IMR-90 (cell line): ENCODE data around the gene NSD2. TPM values are rescaled to one million over a fixed set of nuclear protein-coding genes. Genes with fewer than 3 reads are reported as not detected.
A peak's percentile ranks its signal among the peaks of the same experiment; 100 is the strongest.

ENCODE experiments used
- ATAC-seq: fragments of 200-7000 bp; cut with Tn5 transposase; 2 replicates; pipeline ENCODE4 v1.9.1; 2020; ENCODE audit warnings: low read depth, mild to moderate bottlenecking, moderate library complexity
- BruUV-seq: library from RNA; stranded (reverse); fragments of 400-500 nt; replicated peaks from 2 replicates; lab custom pipeline; 2021; lab: Mats Ljungman, UMichigan
- CTCF ChIA-PET: fragments of 300-600 bp; formaldehyde crosslinking; extraction: SDS; loops from one replicate; lab custom pipeline; 2021; ENCODE audit warnings: antibody characterized with exemption; lab: Yijun Ruan, JAX
- POLR2A ChIA-PET: fragments of 300-600 bp; sonication (Branson Sonifier 250); formaldehyde crosslinking; loops from one replicate; lab custom pipeline; 2022; ENCODE audit warnings: antibody characterized with exemption; ENCODE audit not compliant: unreplicated experiment; lab: Charles Lee
- DNase-seq: peaks from one replicate; pipeline ENCODE4 v3.0.0; 2013
- H2AFZ ChIP-seq: replicated peaks from 2 replicates; pipeline ENCODE3; 2013; ENCODE audit warnings: low read length, mild to moderate bottlenecking; ENCODE audit not compliant: poor library complexity
- H2AK5ac ChIP-seq: 2 replicates; pipeline ENCODE4 v1.6.1; 2013; ENCODE audit warnings: low read depth, low read length, inconsistent platforms
- H2AK9ac ChIP-seq: replicated peaks from 2 replicates; pipeline ENCODE3; 2013; ENCODE audit warnings: mild to moderate bottlenecking, low read depth, low read length, moderate library complexity; ENCODE audit not compliant: poor library complexity
- H2BK120ac ChIP-seq: 2 replicates; pipeline ENCODE4 v1.6.1; 2013; ENCODE audit warnings: low read depth, low read length, inconsistent platforms
- H2BK15ac ChIP-seq: 3 replicates; pipeline ENCODE4 v1.6.1; 2013; ENCODE audit warnings: low read depth, low read length, inconsistent platforms
- H2BK20ac ChIP-seq: 2 replicates; pipeline ENCODE4 v1.6.1; 2013; ENCODE audit warnings: low read depth, mild to moderate bottlenecking, inconsistent platforms, low read length, moderate library complexity
- H2BK5ac ChIP-seq: 2 replicates; pipeline ENCODE4 v1.6.1; 2013; ENCODE audit warnings: mild to moderate bottlenecking, low read depth, low read length, inconsistent platforms; ENCODE audit not compliant: poor library complexity, severe bottlenecking
- H3K14ac ChIP-seq: replicated peaks from 2 replicates; pipeline ENCODE4 v1.6.1; 2013; ENCODE audit warnings: low read depth, low read length, inconsistent platforms
- H3K18ac ChIP-seq: 2 replicates; pipeline ENCODE4 v1.6.1; 2013; ENCODE audit warnings: low read depth, low read length, control low read depth
- H3K23ac ChIP-seq: 2 replicates; pipeline ENCODE4 v1.6.1; 2013; ENCODE audit warnings: low read depth, low read length, inconsistent platforms
- H3K27ac ChIP-seq: 2 replicates; pipeline ENCODE4 v1.5.1; 2013; ENCODE audit warnings: mild to moderate bottlenecking, control low read depth, low read length; ENCODE audit not compliant: insufficient read depth
- H3K27me3 ChIP-seq: 2 replicates; pipeline ENCODE4 v1.6.1; 2013; ENCODE audit warnings: low read length; ENCODE audit not compliant: control insufficient read depth, insufficient read depth
- H3K36me3 ChIP-seq: 2 replicates; pipeline ENCODE4 v1.6.1; 2013; ENCODE audit warnings: low read length, mixed read lengths; ENCODE audit not compliant: control insufficient read depth, insufficient read depth
- H3K4ac ChIP-seq: 2 replicates; pipeline ENCODE4 v1.6.1; 2013; ENCODE audit warnings: low read depth, low read length, inconsistent platforms
- H3K4me1 ChIP-seq: 2 replicates; pipeline ENCODE4 v1.6.1; 2013; ENCODE audit warnings: low read length, mixed read lengths; ENCODE audit not compliant: control insufficient read depth, insufficient read depth
- H3K4me2 ChIP-seq: 2 replicates; pipeline ENCODE4 v1.6.1; 2013; ENCODE audit warnings: low read depth, mild to moderate bottlenecking, control low read depth, low read length, moderate library complexity
- H3K4me3 ChIP-seq: 2 replicates; pipeline ENCODE4 v1.5.1; 2013; ENCODE audit warnings: low read depth, mild to moderate bottlenecking, control low read depth, low read length, moderate library complexity; ENCODE audit not compliant: insufficient read depth
- H3K56ac ChIP-seq: 2 replicates; pipeline ENCODE4 v1.6.1; 2013; ENCODE audit warnings: low read length, inconsistent platforms; ENCODE audit not compliant: insufficient read depth; ENCODE audit errors: extremely low read depth
- H3K79me1 ChIP-seq, 2 experiments: 2 replicates each; pipeline ENCODE4 v1.6.1; 2013; ENCODE audit warnings: low read length in 2 of 2, inconsistent platforms in 1 of 2, low read depth in 1 of 2
- H3K9ac ChIP-seq: 2 replicates; pipeline ENCODE4 v1.6.1; 2013; ENCODE audit warnings: low read depth, low read length, control low read depth
- H3K9me1 ChIP-seq: 2 replicates; pipeline ENCODE4 v1.6.1; 2013; ENCODE audit warnings: low read length, inconsistent platforms; ENCODE audit not compliant: insufficient read depth
- H3K9me3 ChIP-seq: 2 replicates; pipeline ENCODE4 v1.6.1; 2013; ENCODE audit warnings: low read length; ENCODE audit not compliant: control insufficient read depth, insufficient read depth
- H4K20me1 ChIP-seq: 2 replicates; pipeline ENCODE4 v1.6.1; 2013; ENCODE audit warnings: low read length, inconsistent platforms; ENCODE audit not compliant: insufficient read depth
- H4K5ac ChIP-seq: 2 replicates; pipeline ENCODE4 v1.6.1; 2013; ENCODE audit warnings: mild to moderate bottlenecking, low read depth, low read length, control low read depth
- H4K8ac ChIP-seq, 2 experiments: 2 replicates each; pipeline ENCODE4 v1.6.1; 2013; ENCODE audit warnings: low read depth in 2 of 2, low read length in 2 of 2, control low read depth in 1 of 2, inconsistent platforms in 1 of 2
- H4K91ac ChIP-seq: 2 replicates; pipeline ENCODE4 v1.6.1; 2013; ENCODE audit warnings: low read depth, low read length, inconsistent platforms; ENCODE audit not compliant: insufficient read depth
- BHLHE40 ChIP-seq: fragments of 150-350 bp; IDR thresholded peaks from 2 replicates; pipeline ENCODE4 v1.6.1; 2016; ENCODE audit warnings: mild to moderate bottlenecking, low read depth, low read length
- CEBPB ChIP-seq: IDR thresholded peaks from 2 replicates; pipeline ENCODE4 v1.6.1; 2012; ENCODE audit warnings: low read depth, low read length, improper control_type of control experiment
- CHD1 ChIP-seq: IDR thresholded peaks from 2 replicates; pipeline ENCODE4 v1.6.1; 2012; ENCODE audit warnings: low read depth, low read length, improper control_type of control experiment
- CTCF ChIP-seq: conservative IDR thresholded peaks from 2 replicates; pipeline ENCODE4 v1.5.1; 2012; ENCODE audit warnings: mild to moderate bottlenecking, low read depth, low read length, improper control_type of control experiment
- ELK1 ChIP-seq: fragments of 150-350 bp; IDR thresholded peaks from 2 replicates; pipeline ENCODE4 v1.6.1; 2016; ENCODE audit warnings: low read depth, mild to moderate bottlenecking, low read length, moderate library complexity, borderline replicate concordance
- FOS ChIP-seq: fragments of 150-350 bp; IDR thresholded peaks from 2 replicates; pipeline ENCODE4 v1.6.1; 2016; ENCODE audit warnings: low read depth, low read length
- MAFK ChIP-seq: IDR thresholded peaks from 2 replicates; pipeline ENCODE4 v1.6.1; 2012; ENCODE audit warnings: low read depth, low read length, improper control_type of control experiment
- MAZ ChIP-seq: IDR thresholded peaks from 2 replicates; pipeline ENCODE4 v1.6.1; 2012; ENCODE audit warnings: low read depth, mild to moderate bottlenecking, low read length, improper control_type of control experiment, moderate library complexity, borderline replicate concordance
- MXI1 ChIP-seq: IDR thresholded peaks from 2 replicates; pipeline ENCODE4 v1.6.1; 2012; ENCODE audit warnings: low read depth, mild to moderate bottlenecking, low read length, moderate library complexity, borderline replicate concordance
- POLR2A ChIP-seq: IDR thresholded peaks from 2 replicates; pipeline ENCODE4 v1.6.1; 2012; ENCODE audit warnings: mild to moderate bottlenecking, low read depth, low read length
- RAD21 ChIP-seq: IDR thresholded peaks from 2 replicates; pipeline ENCODE4 v1.6.1; 2012; ENCODE audit warnings: low read length, improper control_type of control experiment
- RCOR1 ChIP-seq: IDR thresholded peaks from 2 replicates; pipeline ENCODE4 v1.6.1; 2012; ENCODE audit warnings: mild to moderate bottlenecking, low read length, improper control_type of control experiment; ENCODE audit not compliant: insufficient replicate concordance
- RFX5 ChIP-seq: IDR thresholded peaks from 2 replicates; pipeline ENCODE4 v1.8.0; 2012; ENCODE audit warnings: low read depth, mild to moderate bottlenecking, low read length, moderate library complexity
- SMC3 ChIP-seq: fragments of 150-350 bp; IDR thresholded peaks from 2 replicates; pipeline ENCODE4 v1.6.1; 2016; ENCODE audit warnings: low read depth, mild to moderate bottlenecking, antibody characterized with exemption, low read length, moderate library complexity
- WGBS, 2 experiments: methylation state at CpG; one replicate each; pipeline versions ENCODE4 v1.1.5 to v1.1.7; 2013; ENCODE audit warnings: missing lambda C conversion rate in 2 of 2; ENCODE audit not compliant: insufficient read length in 1 of 2; ENCODE audit errors: extremely low coverage in 2 of 2; 5-methylcytosine and 5-hydroxymethylcytosine counted together
- dilution Hi-C: fragments of 300-500 bp; cut with HindIII; formaldehyde crosslinking; loops from one replicate; pipeline ENCODE4 v1.14.3; 2018; ENCODE audit warnings: low sequenced_read_pairs; ENCODE audit not compliant: unreplicated experiment
- in situ Hi-C: fragments of 300-500 bp; cut with MboI; formaldehyde crosslinking; loops from 3 replicates; pipeline ENCODE4 v1.14.3; 2019; ENCODE audit warnings: low sequenced_read_pairs, inconsistent platforms, mixed read lengths
- intact Hi-C: fragments of 100-400 bp; cut with micrococcal nuclease; formaldehyde crosslinking; loops from 2 replicates; pipeline ENCODE4 v1.10.0; 2022
- polyA plus RNA-seq, 3 experiments: library from polyadenylated mRNA; depleted of rRNA; stranded (reverse); fragments of >200 nt; gene quantifications; 2 replicates each; pipeline ENCODE4 v1.2.3, GENCODE V29; 2012; ENCODE audit warnings: low replicate concordance in 1 of 3
- total RNA-seq: library from RNA; depleted of rRNA; stranded (reverse); fragments of >200 nt; gene quantifications from 2 replicates; pipeline ENCODE4 v1.2.3, GENCODE V29; 2012

NSD2 gene
- total and polyA plus RNA-seq, 2 of the 4 experiments (the other 2 are of a cell fraction): 35.9 to 68.1 TPM

GRCh38 chr4:1873291-1873690, 2.1 kb downstream of the NSD2 start (continued):
- TF ChIP-seq MXI1: no peak

GRCh38 chr4:1873776-1874175, 2.6 kb downstream of the NSD2 start:
- Histone ChIP-seq H2AK5ac (0 out of 2 replicates have a peak overlapping the region, but pooled peaks have one; percentile 2), H3K4me2 (peak overlapping the region; percentile 93; the same call in 1 of the 2 replicates), H3K9me3 (no peaks in the 10 kb centered on the region), H3K9me1 (peaks cover 18% of the 10 kb centered on the region), H3K4me3 (no peak overlapping the region), H3K4me1 (peaks cover 22% of the 10 kb centered on the region), H2BK5ac (peak overlapping the region; percentile 93), H3K23ac (peak overlapping the region; percentile 53; the same call in 1 of the 2 replicates), H3K4ac (0 out of 2 replicates have a peak overlapping the region, but pooled peaks have one; percentile 68), H2BK15ac (no peak overlapping the region), H3K14ac (no peak overlapping the region; the same call in 1 of the 2 replicates), H3K56ac (no peak overlapping the region), H2AK9ac (no peak overlapping the region), H3K27me3 (no peaks in the 10 kb centered on the region), H3K18ac (no peak overlapping the region; the same call in 1 of the 2 replicates), H3K27ac (peak overlapping the region; percentile 39), H4K20me1 (peaks cover 38% of the 10 kb centered on the region), H2BK120ac (peak overlapping the region; percentile 0; the same call in 1 of the 2 replicates), H4K8ac (peak overlapping the region in 1 of 2 experiments; percentile 67; a peak in 2 of 4 replicates), H2AFZ (no peak overlapping the region), H3K79me1 (peaks cover 1 to 35% of the 10 kb centered on the region in 2 experiments; a peak in 2 of 4 replicates), H4K5ac (no peak overlapping the region), H3K9ac (peak overlapping the region; percentile 27; the same call in 1 of the 2 replicates), H4K91ac (no peak overlapping the region), H2BK20ac (no peak overlapping the region), H3K36me3 (no peaks in the 10 kb centered on the region)
- ChIA-PET CTCF (interaction anchor here (0.8 kb wide), 1 partner anchor 17 kb away, joined by 3 read pairs; no protein-coding TSS in a partner anchor), POLR2A (no interaction called here)
- DNase-seq: no peak
- dilution Hi-C loops (no loop called here), intact Hi-C loops (loop anchor here (2.0 kb wide), 1 partner anchor 25 kb away; no protein-coding TSS in a partner anchor), in situ Hi-C loops (no loop called here)
- no peak for ATAC-seq
- BruUV-seq: no TSS peak
- no CpG with 5 or more reads among the region's 3 CpGs for WGBS, 2 experiments
- TF ChIP-seq SMC3 (no peak), ELK1 (no peak), POLR2A (no peak), FOS (no peak), BHLHE40 (no peak), MAZ (no peak), CTCF (no peak), MAFK (no peak), RFX5 (no peak), CEBPB (no peak), RAD21 (no peak), CHD1 (no peak), MXI1 (no peak), RCOR1 (no peak)
